Measurements from ENCODE around the gene MED27.
"Not testable (repeated sequence)": the region's sequence is repeated elsewhere in the genome, so short reads cannot be mapped to it uniquely, and the experiment has no call there.

DNA sequence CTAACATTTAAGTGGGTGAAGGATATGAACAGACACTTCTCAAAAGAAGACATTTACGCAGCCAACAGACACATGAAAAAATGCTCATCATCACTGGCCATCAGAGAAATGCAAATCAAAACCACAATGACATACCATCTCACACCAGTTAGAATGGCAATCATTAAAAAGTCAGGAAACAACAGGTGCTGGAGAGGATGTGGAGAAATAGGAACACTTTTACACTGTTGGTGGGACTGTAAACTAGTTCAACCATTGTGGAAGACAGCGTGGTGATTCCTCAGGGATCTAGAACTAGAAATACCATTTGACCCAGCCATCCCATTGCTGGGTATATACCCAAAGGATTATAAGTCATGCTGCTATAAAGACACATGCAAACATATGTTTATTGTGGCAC is 69.5 kb downstream of the MED27 start:
- TF ChIP-seq TAF1 (IDR thresholded peaks at IDR 0.05; ENCODE audit: control insufficient read depth, extremely low read depth, insufficient read depth, low read length, severe bottlenecking); POLR2A (conservative IDR thresholded peaks at IDR 0.05); CHD1 (IDR thresholded peaks at IDR 0.05; ENCODE audit: low read length): not testable (repeated sequence)

Data from K562 (cell line).